Colonic mucosa (tissue), 4 donors: Measurements from ENCODE around the gene SYT17. TPM values are rescaled to one million over a fixed set of nuclear protein-coding genes. Genes with fewer than 3 reads are reported as not detected.
A peak's percentile ranks its signal among the peaks of the same experiment; 100 is the strongest.

ENCODE experiments used
- DNase-seq: peaks from one replicate; pipeline ENCODE4 v3.0.0-alpha.2; 2020
- H3K27ac ChIP-seq: fragments of 200-600 bp; one replicate; pipeline ENCODE4 v1.8.0; 2021
- H3K27me3 ChIP-seq: fragments of 200-600 bp; one replicate; pipeline ENCODE4 v1.8.0; 2021
- H3K36me3 ChIP-seq: fragments of 200-600 bp; one replicate; pipeline ENCODE4 v1.8.0; 2021
- H3K4me1 ChIP-seq: fragments of 200-600 bp; one replicate; pipeline ENCODE4 v1.8.0; 2021; ENCODE audit warnings: mild to moderate bottlenecking
- H3K4me3 ChIP-seq: fragments of 200-600 bp; one replicate; pipeline ENCODE4 v1.8.0; 2021
- H3K9ac ChIP-seq, 2 donors: one replicate each; pipeline ENCODE4 v1.7.0; 2013; ENCODE audit warnings: control low read depth in 2 of 2, low read depth in 2 of 2, low read length in 2 of 2
- H3K9me3 ChIP-seq: fragments of 200-600 bp; one replicate; pipeline ENCODE4 v1.8.0; 2021
- CTCF ChIP-seq: fragments of 200-600 bp; IDR thresholded peaks from one replicate; pipeline ENCODE4 v1.8.0; 2022; ENCODE audit warnings: antibody characterized with exemption, mild to moderate bottlenecking
- intact Hi-C: fragments of 100-400 bp; cut with DNase I; formaldehyde crosslinking; loops from one replicate; pipeline ENCODE4 v1.14.1; 2022
- total RNA-seq, 2 donors: library from RNA; stranded (reverse); fragmentation: NEBNext Ultra II Directional in 1 of 2; extraction: Animal tissue kit (Norgen Biotek cat#: 25700) in 1 of 2; gene quantifications; one replicate each; pipeline ENCODE4 v1.2.1, GENCODE V29; 2021
- donor health status: healthy.
- donor health status: DM: no; HTN: no; CAD: no.
- donor health status: DM: no; HTN: no; CAD: no.

SYT17 gene
- total RNA-seq, 2 donors from 2014 or later, result 5.1 to 5.5 TPM

DNA sequence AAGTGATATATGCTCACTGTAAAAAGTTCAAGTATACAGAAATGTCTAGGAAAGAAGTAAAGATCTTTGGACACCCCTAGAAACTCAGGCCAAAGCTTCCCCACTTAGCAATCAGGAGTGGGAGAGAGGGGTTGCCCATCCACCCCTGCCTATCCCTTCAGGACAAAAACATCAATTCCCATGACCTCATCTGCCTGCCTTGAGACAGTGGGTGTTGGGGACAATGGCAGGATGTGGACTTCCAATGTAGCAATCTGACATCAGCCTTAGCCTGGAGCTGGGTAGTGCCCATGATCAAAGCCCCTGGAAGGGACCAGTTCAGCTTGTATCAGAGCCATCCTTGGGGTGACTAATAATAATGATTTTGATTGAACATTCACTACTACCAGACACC lies 36.2 kb upstream of the SYT17 start:
- TF ChIP-seq CTCF, result no peak
- intact Hi-C loops, result no loop called here

DNA sequence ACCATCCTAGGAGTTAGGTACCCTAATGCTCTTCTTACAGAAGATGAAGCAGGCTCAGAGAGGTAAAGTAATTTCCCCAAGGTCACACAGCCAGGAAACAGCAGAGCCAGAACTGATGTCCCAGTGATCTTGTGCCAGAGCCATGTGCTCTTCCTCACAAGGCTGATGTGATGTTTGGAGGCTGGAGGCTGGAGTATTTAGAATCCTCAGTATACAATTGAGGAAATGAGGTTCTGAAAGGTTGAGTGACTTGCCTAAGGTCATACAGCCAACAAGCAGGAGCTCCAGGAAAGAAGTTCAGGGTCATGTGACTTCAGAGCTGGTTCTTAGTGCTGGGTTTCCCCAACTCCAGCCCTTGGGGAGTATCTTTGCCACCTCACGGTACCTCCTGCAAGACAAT lies 35.8 kb upstream of the SYT17 start:
- peak overlapping the region in 1 of 2 donors; percentile 14 for H3K9ac ChIP-seq
- intact Hi-C loops, result no loop called here
- no peak for DNase-seq
- no peaks in the 10 kb centered on the region for H3K36me3 ChIP-seq
- H3K27ac ChIP-seq, result peak overlapping the region; percentile 42
- no peaks in the 10 kb centered on the region for H3K27me3 ChIP-seq
- H3K4me3 ChIP-seq, result no peak overlapping the region
- no peak for TF ChIP-seq CTCF
- H3K4me1 ChIP-seq, result peaks cover 27% of the 10 kb centered on the region
- no peaks in the 10 kb centered on the region for H3K9me3 ChIP-seq

More for the DNA sequence above, 36.2 kb upstream of the SYT17 start:
- peak overlapping the region; percentile 42 for H3K27ac ChIP-seq
- no peaks in the 10 kb centered on the region for H3K9me3 ChIP-seq
- H3K36me3 ChIP-seq, result no peaks in the 10 kb centered on the region
- H3K4me3 ChIP-seq, result no peak overlapping the region
- H3K9ac ChIP-seq, result peak overlapping the region in 1 of 2 donors; percentile 14
- H3K27me3 ChIP-seq, result no peaks in the 10 kb centered on the region
- DNase-seq, result no peak
- H3K4me1 ChIP-seq, result peaks cover 23% of the 10 kb centered on the region

DNA sequence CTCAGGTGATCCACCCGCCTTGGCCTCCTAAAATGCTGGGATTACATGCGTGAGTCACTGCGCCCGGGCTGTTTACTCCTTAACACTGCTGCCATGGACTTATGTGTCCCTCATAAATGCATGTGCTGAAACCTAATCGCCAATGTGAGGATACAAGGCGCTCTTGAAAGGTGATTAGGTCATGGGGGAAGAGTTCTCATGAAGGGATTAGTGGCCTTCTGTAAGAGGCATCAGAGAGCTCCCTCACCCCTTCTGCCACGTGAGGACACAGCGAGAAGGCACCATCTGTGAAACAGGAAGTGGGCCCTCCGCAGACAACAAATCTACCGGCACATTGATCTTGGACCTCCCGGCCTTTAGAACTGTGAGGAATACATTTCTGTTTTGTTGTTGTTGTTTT lies 35.1 kb upstream of the SYT17 start:
- H3K27ac ChIP-seq, result peak overlapping the region; percentile 42

DNA sequence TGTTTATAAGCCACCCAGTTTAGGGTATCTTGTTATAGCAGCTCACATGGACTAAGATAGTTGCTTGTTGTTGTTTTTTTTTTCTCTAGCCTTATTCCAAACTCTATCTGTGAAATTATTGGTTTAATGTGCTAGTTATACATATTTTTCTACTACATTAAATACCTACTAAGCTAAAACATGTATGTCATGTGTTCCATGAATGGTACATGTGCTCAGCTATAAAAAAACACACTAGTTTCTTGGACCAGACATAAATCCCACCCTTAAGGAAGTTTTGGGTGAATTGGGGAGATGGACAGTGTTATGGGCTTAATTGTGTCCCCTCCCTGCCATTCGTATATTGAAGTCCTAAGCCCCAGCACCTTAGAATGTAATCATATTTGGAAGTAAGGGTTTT lies 34.4 kb upstream of the SYT17 start:
- DNase-seq, result no peak
- no peaks in the 10 kb centered on the region for H3K9me3 ChIP-seq
- peaks cover 27% of the 10 kb centered on the region for H3K4me1 ChIP-seq
- no peak overlapping the region for H3K9ac ChIP-seq
- no peak overlapping the region for H3K4me3 ChIP-seq
- TF ChIP-seq CTCF, result no peak
- no peak overlapping the region for H3K27ac ChIP-seq
- H3K27me3 ChIP-seq, result no peaks in the 10 kb centered on the region
- intact Hi-C loops, result no loop called here
- no peaks in the 10 kb centered on the region for H3K36me3 ChIP-seq

More for the DNA sequence above, 35.1 kb upstream of the SYT17 start:
- intact Hi-C loops, result no loop called here
- DNase-seq, result no peak
- no peaks in the 10 kb centered on the region for H3K36me3 ChIP-seq
- no peak overlapping the region for H3K4me3 ChIP-seq
- H3K4me1 ChIP-seq, result peaks cover 27% of the 10 kb centered on the region
- H3K9me3 ChIP-seq, result no peaks in the 10 kb centered on the region
- no peaks in the 10 kb centered on the region for H3K27me3 ChIP-seq
- no peak overlapping the region for H3K9ac ChIP-seq
- TF ChIP-seq CTCF, result no peak

DNA sequence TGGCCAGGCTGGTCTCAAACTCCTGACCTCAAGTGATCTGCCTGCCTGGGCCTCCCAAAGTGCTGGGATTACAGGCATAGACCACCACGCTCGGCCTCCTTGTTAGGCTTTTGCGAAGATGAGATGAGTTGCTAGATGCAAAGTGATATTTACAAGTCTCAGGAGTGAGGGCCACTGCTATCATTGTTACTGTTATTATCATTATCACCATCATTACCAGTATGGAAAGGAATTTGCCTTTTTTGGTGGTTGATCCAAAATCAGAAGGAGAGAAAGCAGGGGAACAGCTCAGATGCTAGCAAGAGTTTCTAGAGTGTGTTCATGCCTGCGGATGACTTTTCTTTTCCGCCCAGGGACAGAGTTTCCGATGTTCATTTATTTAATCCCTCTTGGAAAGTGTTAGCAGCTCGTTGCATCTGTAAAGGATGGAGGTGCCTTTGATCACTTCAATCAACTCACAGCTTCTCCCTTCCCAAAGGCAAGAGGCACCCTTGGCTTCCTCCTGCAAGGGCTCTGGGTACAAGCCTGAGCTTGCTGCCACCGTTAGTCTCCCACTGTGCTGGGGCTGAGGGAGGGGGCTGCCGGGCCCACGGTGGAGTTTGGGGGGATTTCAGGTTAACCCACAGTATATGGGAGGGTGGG lies 32.7 kb upstream of the SYT17 start:
- Histone ChIP-seq H3K4me1 (peaks cover 21% of the 10 kb centered on the region), H3K9me3 (no peaks in the 10 kb centered on the region), H3K9ac (no peak overlapping the region), H3K27me3 (no peaks in the 10 kb centered on the region), H3K36me3 (no peaks in the 10 kb centered on the region), H3K4me3 (no peak overlapping the region), H3K27ac (no peak overlapping the region)
- no peak for TF ChIP-seq CTCF
- intact Hi-C loops, result no loop called here
- no peak for DNase-seq
